HG02943 (cell line): ENCODE data around the gene ACOXL.

Source experiments
- ATAC-seq: cut with Tn5 transposase; IDR thresholded peaks from one replicate; pipeline ENCODE4 v1.9.1; 2021; ENCODE audit warnings: mild to moderate bottlenecking, low read depth, moderate library complexity; ENCODE audit not compliant: unreplicated experiment

ACOXL gene

GRCh38 chr2:110751642-110752041 lies 19.3 kb downstream of the ACOXL start:
- no peak for ATAC-seq

- no peak for ATAC-seq
Observed at GRCh38 chr2:110752871-110753270, 20.5 kb downstream of the ACOXL start.

- no peak for ATAC-seq
Observed at GRCh38 chr2:110755491-110756078, 23.2 kb downstream of the ACOXL start.

GRCh38 chr2:110759411-110759810 lies 27.0 kb downstream of the ACOXL start:
- ATAC-seq: no peak

- no peak for ATAC-seq
Observed at GRCh38 chr2:110764931-110765330, 32.6 kb downstream of the ACOXL start.

- no peak for ATAC-seq
Observed at GRCh38 chr2:110766291-110766690, 33.9 kb downstream of the ACOXL start.

GRCh38 chr2:110768591-110768990 lies 36.2 kb downstream of the ACOXL start:
- ATAC-seq: no peak

GRCh38 chr2:110770404-110770958 lies 38.1 kb downstream of the ACOXL start:
- no peak for ATAC-seq

- ATAC-seq: no peak
Observed at GRCh38 chr2:110770959-110771431, 38.6 kb downstream of the ACOXL start.

- ATAC-seq: no peak
Observed at GRCh38 chr2:110771547-110772382, 39.4 kb downstream of the ACOXL start.

- ATAC-seq: no peak
Observed at GRCh38 chr2:110772383-110772755, 40.0 kb downstream of the ACOXL start.

- ATAC-seq: no peak
Observed at GRCh38 chr2:110773401-110773921, 41.1 kb downstream of the ACOXL start.

GRCh38 chr2:110774701-110775100 lies 42.3 kb downstream of the ACOXL start:
- ATAC-seq: no peak

- ATAC-seq: no peak
Observed at GRCh38 chr2:110777531-110778311, 45.3 kb downstream of the ACOXL start.

GRCh38 chr2:110780461-110780860 lies 48.1 kb downstream of the ACOXL start:
- no peak for ATAC-seq

- ATAC-seq: no peak
Observed at GRCh38 chr2:110783196-110783873, 51.0 kb downstream of the ACOXL start.

GRCh38 chr2:110784047-110784631 lies 51.8 kb downstream of the ACOXL start:
- no peak for ATAC-seq

GRCh38 chr2:110785439-110785838 lies 53.1 kb downstream of the ACOXL start:
- ATAC-seq: no peak

- no peak for ATAC-seq
Observed at GRCh38 chr2:110788976-110789375, 56.6 kb downstream of the ACOXL start.

- no peak for ATAC-seq
Observed at GRCh38 chr2:110789706-110790105, 57.3 kb downstream of the ACOXL start.
